ENCODE data around the gene FGF14. TPM values are rescaled to one million over a fixed set of nuclear protein-coding genes. Genes with fewer than 3 reads are reported as not detected.

FGF14 gene
- total RNA-seq, 1 donor from 2014 or later: 0.52 TPM

GRCh38 chr13:101896541-101896940, 505.3 kb downstream of the FGF14 start:
- Histone ChIP-seq H3K9me3 (ENCODE audit: control insufficient read depth in 3 of 3, low read length in 3 of 3) (no peaks in the 10 kb centered on the region), H3K27me3 (ENCODE audit: control insufficient read depth in 3 of 3, insufficient read depth in 3 of 3, low read length in 3 of 3) (no peaks in the 10 kb centered on the region), H3K36me3 (ENCODE audit: control insufficient read depth in 3 of 3, insufficient read depth in 3 of 3, low read length in 3 of 3) (no peaks in the 10 kb centered on the region), H3K4me3 (ENCODE audit: low read length in 3 of 3) (no peak overlapping the region), H3K9ac (ENCODE audit: low read depth in 1 of 3, low read length in 3 of 3) (no peak overlapping the region), H3K4me1 (ENCODE audit: control insufficient read depth in 3 of 3, insufficient read depth in 3 of 3, low read length in 3 of 3) (no peaks in the 10 kb centered on the region), H3K27ac (ENCODE audit: low read depth, low read length) (no peak overlapping the region)

- H3K9me3 ChIP-seq (ENCODE audit: control insufficient read depth in 3 of 3, low read length in 3 of 3): no peaks in the 10 kb centered on the region
- no peaks in the 10 kb centered on the region for H3K4me1 ChIP-seq (ENCODE audit: control insufficient read depth in 3 of 3, insufficient read depth in 3 of 3, low read length in 3 of 3)
- H3K27me3 ChIP-seq (ENCODE audit: control insufficient read depth in 3 of 3, insufficient read depth in 3 of 3, low read length in 3 of 3): no peaks in the 10 kb centered on the region
- no peaks in the 10 kb centered on the region for H3K36me3 ChIP-seq (ENCODE audit: control insufficient read depth in 3 of 3, insufficient read depth in 3 of 3, low read length in 3 of 3)
- no peak overlapping the region for H3K27ac ChIP-seq (ENCODE audit: low read depth, low read length)
- H3K4me3 ChIP-seq (ENCODE audit: low read length in 3 of 3): no peak overlapping the region
- no peak overlapping the region for H3K9ac ChIP-seq (ENCODE audit: low read depth in 1 of 3, low read length in 3 of 3)
Observed at GRCh38 chr13:101893021-101893420, 508.8 kb downstream of the FGF14 start.

GRCh38 chr13:101892296-101892695, 509.6 kb downstream of the FGF14 start:
- Histone ChIP-seq H3K27me3 (ENCODE audit: control insufficient read depth in 3 of 3, insufficient read depth in 3 of 3, low read length in 3 of 3) (no peaks in the 10 kb centered on the region), H3K4me3 (ENCODE audit: low read length in 3 of 3) (no peak overlapping the region), H3K9me3 (ENCODE audit: control insufficient read depth in 3 of 3, low read length in 3 of 3) (no peaks in the 10 kb centered on the region), H3K4me1 (ENCODE audit: control insufficient read depth in 3 of 3, insufficient read depth in 3 of 3, low read length in 3 of 3) (no peaks in the 10 kb centered on the region), H3K36me3 (ENCODE audit: control insufficient read depth in 3 of 3, insufficient read depth in 3 of 3, low read length in 3 of 3) (no peaks in the 10 kb centered on the region), H3K27ac (ENCODE audit: low read depth, low read length) (no peak overlapping the region), H3K9ac (ENCODE audit: low read depth in 1 of 3, low read length in 3 of 3) (no peak overlapping the region)

GRCh38 chr13:101881593-101881992, 520.3 kb downstream of the FGF14 start:
- H3K4me1 ChIP-seq (ENCODE audit: control insufficient read depth in 3 of 3, insufficient read depth in 3 of 3, low read length in 3 of 3): no peaks in the 10 kb centered on the region
- no peaks in the 10 kb centered on the region for H3K27me3 ChIP-seq (ENCODE audit: control insufficient read depth in 3 of 3, insufficient read depth in 3 of 3, low read length in 3 of 3)
- no peak overlapping the region for H3K4me3 ChIP-seq (ENCODE audit: low read length in 3 of 3)
- no peak overlapping the region for H3K27ac ChIP-seq (ENCODE audit: low read depth, low read length)
- H3K36me3 ChIP-seq (ENCODE audit: control insufficient read depth in 3 of 3, insufficient read depth in 3 of 3, low read length in 3 of 3): no peaks in the 10 kb centered on the region
- no peak overlapping the region for H3K9ac ChIP-seq (ENCODE audit: low read depth in 1 of 3, low read length in 3 of 3)
- H3K9me3 ChIP-seq (ENCODE audit: control insufficient read depth in 3 of 3, low read length in 3 of 3): no peaks in the 10 kb centered on the region

- Histone ChIP-seq H3K27me3 (ENCODE audit: control insufficient read depth in 3 of 3, insufficient read depth in 3 of 3, low read length in 3 of 3) (no peaks in the 10 kb centered on the region), H3K4me1 (ENCODE audit: control insufficient read depth in 3 of 3, insufficient read depth in 3 of 3, low read length in 3 of 3) (no peaks in the 10 kb centered on the region), H3K9me3 (ENCODE audit: control insufficient read depth in 3 of 3, low read length in 3 of 3) (no peaks in the 10 kb centered on the region), H3K9ac (ENCODE audit: low read depth in 1 of 3, low read length in 3 of 3) (no peak overlapping the region), H3K27ac (ENCODE audit: low read depth, low read length) (no peak overlapping the region), H3K4me3 (ENCODE audit: low read length in 3 of 3) (no peak overlapping the region), H3K36me3 (ENCODE audit: control insufficient read depth in 3 of 3, insufficient read depth in 3 of 3, low read length in 3 of 3) (no peaks in the 10 kb centered on the region)
Observed at GRCh38 chr13:101880581-101880980, 521.3 kb downstream of the FGF14 start.

GRCh38 chr13:101876951-101877350, 524.9 kb downstream of the FGF14 start:
- Histone ChIP-seq H3K4me1 (ENCODE audit: control insufficient read depth in 3 of 3, insufficient read depth in 3 of 3, low read length in 3 of 3) (no peaks in the 10 kb centered on the region), H3K4me3 (ENCODE audit: low read length in 3 of 3) (no peak overlapping the region), H3K36me3 (ENCODE audit: control insufficient read depth in 3 of 3, insufficient read depth in 3 of 3, low read length in 3 of 3) (no peaks in the 10 kb centered on the region), H3K9ac (ENCODE audit: low read depth in 1 of 3, low read length in 3 of 3) (no peak overlapping the region), H3K27ac (ENCODE audit: low read depth, low read length) (no peak overlapping the region), H3K27me3 (ENCODE audit: control insufficient read depth in 3 of 3, insufficient read depth in 3 of 3, low read length in 3 of 3) (no peaks in the 10 kb centered on the region), H3K9me3 (ENCODE audit: control insufficient read depth in 3 of 3, low read length in 3 of 3) (no peaks in the 10 kb centered on the region)

GRCh38 chr13:101875717-101876393, 526.0 kb downstream of the FGF14 start:
- no peaks in the 10 kb centered on the region for H3K36me3 ChIP-seq (ENCODE audit: control insufficient read depth in 3 of 3, insufficient read depth in 3 of 3, low read length in 3 of 3)
- no peak overlapping the region for H3K4me3 ChIP-seq (ENCODE audit: low read length in 3 of 3)
- no peak overlapping the region for H3K27ac ChIP-seq (ENCODE audit: low read depth, low read length)
- H3K9ac ChIP-seq (ENCODE audit: low read depth in 1 of 3, low read length in 3 of 3): no peak overlapping the region
- H3K27me3 ChIP-seq (ENCODE audit: control insufficient read depth in 3 of 3, insufficient read depth in 3 of 3, low read length in 3 of 3): no peaks in the 10 kb centered on the region
- no peaks in the 10 kb centered on the region for H3K4me1 ChIP-seq (ENCODE audit: control insufficient read depth in 3 of 3, insufficient read depth in 3 of 3, low read length in 3 of 3)
- H3K9me3 ChIP-seq (ENCODE audit: control insufficient read depth in 3 of 3, low read length in 3 of 3): no peaks in the 10 kb centered on the region

GRCh38 chr13:101875091-101875490, 526.8 kb downstream of the FGF14 start:
- H3K9me3 ChIP-seq (ENCODE audit: control insufficient read depth in 3 of 3, low read length in 3 of 3): no peaks in the 10 kb centered on the region
- H3K4me1 ChIP-seq (ENCODE audit: control insufficient read depth in 3 of 3, insufficient read depth in 3 of 3, low read length in 3 of 3): no peaks in the 10 kb centered on the region
- no peaks in the 10 kb centered on the region for H3K36me3 ChIP-seq (ENCODE audit: control insufficient read depth in 3 of 3, insufficient read depth in 3 of 3, low read length in 3 of 3)
- H3K27me3 ChIP-seq (ENCODE audit: control insufficient read depth in 3 of 3, insufficient read depth in 3 of 3, low read length in 3 of 3): no peaks in the 10 kb centered on the region
- H3K27ac ChIP-seq (ENCODE audit: low read depth, low read length): no peak overlapping the region
- H3K4me3 ChIP-seq (ENCODE audit: low read length in 3 of 3): no peak overlapping the region
- H3K9ac ChIP-seq (ENCODE audit: low read depth in 1 of 3, low read length in 3 of 3): no peak overlapping the region

GRCh38 chr13:101869553-101869952, 532.3 kb downstream of the FGF14 start:
- Histone ChIP-seq H3K27me3 (ENCODE audit: control insufficient read depth in 3 of 3, insufficient read depth in 3 of 3, low read length in 3 of 3) (no peaks in the 10 kb centered on the region), H3K9ac (ENCODE audit: low read depth in 1 of 3, low read length in 3 of 3) (no peak overlapping the region), H3K36me3 (ENCODE audit: control insufficient read depth in 3 of 3, insufficient read depth in 3 of 3, low read length in 3 of 3) (no peaks in the 10 kb centered on the region), H3K27ac (ENCODE audit: low read depth, low read length) (no peak overlapping the region), H3K4me3 (ENCODE audit: low read length in 3 of 3) (no peak overlapping the region), H3K9me3 (ENCODE audit: control insufficient read depth in 3 of 3, low read length in 3 of 3) (no peaks in the 10 kb centered on the region), H3K4me1 (ENCODE audit: control insufficient read depth in 3 of 3, insufficient read depth in 3 of 3, low read length in 3 of 3) (no peaks in the 10 kb centered on the region)

- Histone ChIP-seq H3K9me3 (ENCODE audit: control insufficient read depth in 3 of 3, low read length in 3 of 3) (no peaks in the 10 kb centered on the region), H3K27me3 (ENCODE audit: control insufficient read depth in 3 of 3, insufficient read depth in 3 of 3, low read length in 3 of 3) (no peaks in the 10 kb centered on the region), H3K9ac (ENCODE audit: low read depth in 1 of 3, low read length in 3 of 3) (no peak overlapping the region), H3K27ac (ENCODE audit: low read depth, low read length) (no peak overlapping the region), H3K4me3 (ENCODE audit: low read length in 3 of 3) (no peak overlapping the region), H3K4me1 (ENCODE audit: control insufficient read depth in 3 of 3, insufficient read depth in 3 of 3, low read length in 3 of 3) (no peaks in the 10 kb centered on the region), H3K36me3 (ENCODE audit: control insufficient read depth in 3 of 3, insufficient read depth in 3 of 3, low read length in 3 of 3) (no peaks in the 10 kb centered on the region)
Observed at GRCh38 chr13:101868585-101869469, 533.0 kb downstream of the FGF14 start.

Data from skeletal muscle tissue (tissue), 4 donors.